ENCODE results near the gene DMTF1.

- TF ChIP-seq GTF2F1 (IDR thresholded peaks at IDR 0.05; ENCODE audit: low read depth, low read length) = no peak
- no peak for TF ChIP-seq NR1H2 (CRISPR knock-in tag; IDR thresholded peaks at IDR 0.05)
- no peak for TF ChIP-seq RAD21 (CRISPR knock-in tag; conservative IDR thresholded peaks at IDR 0.05 in 1 of 2, IDR thresholded peaks at IDR 0.05 in 1 of 2)
- TF ChIP-seq CTCF (IDR thresholded peaks at IDR 0.05 in 2 of 3, conservative IDR thresholded peaks at IDR 0.05 in 1 of 3; ENCODE audit: insufficient read depth in 2 of 3, low read depth in 1 of 3, low read length in 3 of 3) = no peak
- no peak for TF ChIP-seq ZNF274 (IDR thresholded peaks at IDR 0.05; ENCODE audit: borderline replicate concordance, low read depth, low read length)
- no peak for TF ChIP-seq ZNF24 (IDR thresholded peaks at IDR 0.05)
These were observed 41.7 kb downstream of the DMTF1 start for GRCh38 chr7:87193912-87194311.

Measured in K562 (cell line).